Activated CD4-positive, alpha-beta T cell treated with anti-CD3 and anti-CD28 coated beads for 24 hours (primary cell): ENCODE results near the gene NLRP1.

ENCODE experiments used
- DNase-seq, 2 donors: peaks; one replicate each; pipeline ENCODE4 v3.0.0-alpha.2; 2020; ENCODE audit warnings: low read depth in 2 of 2

Gene NLRP1

GRCh38 chr17:5584383-5585286 lies at the start of gene NLRP1:
TSS of gene NLRP1 (minus strand) at chr17:5584509. CDS start at chr17:5583957, 552 bp downstream.
- peak; percentile 87 to 92 for DNase-seq

GRCh38 chr17:5631958-5632590 lies 47.8 kb upstream of the NLRP1 start:
- no peak for DNase-seq

GRCh38 chr17:5630434-5630833 lies 46.1 kb upstream of the NLRP1 start:
- no peak for DNase-seq

GRCh38 chr17:5629128-5629527 lies 44.8 kb upstream of the NLRP1 start:
- no peak for DNase-seq

GRCh38 chr17:5628262-5628661 lies 44.0 kb upstream of the NLRP1 start:
- DNase-seq, result no peak

GRCh38 chr17:5624211-5624610 lies 39.9 kb upstream of the NLRP1 start:
- no peak for DNase-seq

GRCh38 chr17:5621729-5622128 lies 37.4 kb upstream of the NLRP1 start:
- no peak for DNase-seq

- DNase-seq, result no peak
These were observed 36.7 kb upstream of the NLRP1 start for GRCh38 chr17:5621026-5621425.

- no peak for DNase-seq
These were observed 34.9 kb upstream of the NLRP1 start for GRCh38 chr17:5619088-5619740.

- DNase-seq, result no peak
These were observed 34.2 kb upstream of the NLRP1 start for GRCh38 chr17:5618476-5618875.

GRCh38 chr17:5615476-5615875 lies 31.2 kb upstream of the NLRP1 start:
- no peak for DNase-seq

- DNase-seq, result no peak
These were observed 26.6 kb upstream of the NLRP1 start for GRCh38 chr17:5610956-5611355.

- no peak for DNase-seq
These were observed 24.2 kb upstream of the NLRP1 start for GRCh38 chr17:5608399-5609112.

GRCh38 chr17:5607946-5608345 lies 23.6 kb upstream of the NLRP1 start:
- no peak for DNase-seq

GRCh38 chr17:5605452-5605851 lies 21.1 kb upstream of the NLRP1 start:
- DNase-seq, result no peak

- no peak for DNase-seq
These were observed 15.7 kb upstream of the NLRP1 start for GRCh38 chr17:5600041-5600440.

GRCh38 chr17:5598457-5598856 lies 14.1 kb upstream of the NLRP1 start:
- no peak for DNase-seq

GRCh38 chr17:5596421-5596820 lies 12.1 kb upstream of the NLRP1 start:
- no peak for DNase-seq

GRCh38 chr17:5595831-5596230 lies 11.5 kb upstream of the NLRP1 start:
- DNase-seq, result no peak

GRCh38 chr17:5592382-5592781 lies 8.1 kb upstream of the NLRP1 start:
- no peak for DNase-seq

- no peak for DNase-seq
These were observed 7.7 kb upstream of the NLRP1 start for GRCh38 chr17:5591966-5592365.

- DNase-seq, result no peak
These were observed 4.3 kb upstream of the NLRP1 start for GRCh38 chr17:5588584-5588983.
